ENCODE results near the gene GNB4. TPM values are rescaled to one million over a fixed set of nuclear protein-coding genes. Genes with fewer than 3 reads are reported as not detected.

GNB4 gene
- total RNA-seq, 2 donors from 2014 or later, result 11.9 to 13.8 TPM

- Histone ChIP-seq H3K9me3 (ENCODE audit: control insufficient read depth, low read length) (no peaks in the 10 kb centered on the region), H3K27ac (ENCODE audit: low read depth, low read length) (no peak overlapping the region), H3K4me1 (ENCODE audit: control insufficient read depth, insufficient read depth, low read length) (no peaks in the 10 kb centered on the region), H3K4me3 (ENCODE audit: low read length) (no peak overlapping the region), H3K36me3 (ENCODE audit: control insufficient read depth, insufficient read depth, low read length) (peaks cover 23% of the 10 kb centered on the region), H3K27me3 (ENCODE audit: control insufficient read depth, insufficient read depth, low read length, poor library complexity, severe bottlenecking) (no peaks in the 10 kb centered on the region), H3K9ac (ENCODE audit: extremely low read depth, low read length, poor library complexity, severe bottlenecking) (no peak overlapping the region)
- Mint-ChIP-seq H3K27me3 (ENCODE audit: insufficient read depth) (no peaks in the 10 kb centered on the region), H3K9me3 (no peaks in the 10 kb centered on the region), H3K4me3 (no peak overlapping the region), H3K4me1 (peaks cover 4% of the 10 kb centered on the region), H3K36me3 (ENCODE audit: low read depth) (peaks cover 2% of the 10 kb centered on the region), H3K27ac (no peak overlapping the region)
- no peak for TF ChIP-seq CTCF (conservative IDR thresholded peaks at IDR 0.05)
- 95% methylated on average over 2 of the region's 2 CpGs; no CpG with 5 or more reads in 1 of the 2 experiments for WGBS, 2 experiments (ENCODE audit: insufficient coverage in 1 of 2, insufficient read length in 1 of 2)
- no peak for DNase-seq
These were observed 36.5 kb downstream of the GNB4 start for GRCh38 chr3:179414804-179415203.

- no peak overlapping the region for H3K4me3 ChIP-seq (ENCODE audit: low read length)
- Mint-ChIP-seq H3K36me3 (ENCODE audit: low read depth) (peaks cover 3% of the 10 kb centered on the region), H3K9me3 (no peaks in the 10 kb centered on the region), H3K4me1 (peaks cover 4% of the 10 kb centered on the region), H3K27me3 (ENCODE audit: insufficient read depth) (no peaks in the 10 kb centered on the region), H3K4me3 (no peak overlapping the region), H3K27ac (no peak overlapping the region)
- no peak overlapping the region for H3K9ac ChIP-seq (ENCODE audit: extremely low read depth, low read length, poor library complexity, severe bottlenecking)
- H3K27ac ChIP-seq (ENCODE audit: low read depth, low read length), result no peak overlapping the region
- no peaks in the 10 kb centered on the region for H3K4me1 ChIP-seq (ENCODE audit: control insufficient read depth, insufficient read depth, low read length)
- TF ChIP-seq CTCF (conservative IDR thresholded peaks at IDR 0.05), result no peak
- H3K9me3 ChIP-seq (ENCODE audit: control insufficient read depth, low read length), result no peaks in the 10 kb centered on the region
- H3K27me3 ChIP-seq (ENCODE audit: control insufficient read depth, insufficient read depth, low read length, poor library complexity, severe bottlenecking), result no peaks in the 10 kb centered on the region
- H3K36me3 ChIP-seq (ENCODE audit: control insufficient read depth, insufficient read depth, low read length), result peaks cover 10% of the 10 kb centered on the region
- DNase-seq, result no peak
These were observed 40.3 kb downstream of the GNB4 start for GRCh38 chr3:179410999-179411398.

- H3K4me1 Mint-ChIP-seq, result peaks cover 4% of the 10 kb centered on the region
- DNase-seq, result no peak
These were observed 40.9 kb downstream of the GNB4 start for GRCh38 chr3:179410331-179410730.

More at GRCh38 chr3:179410331-179410730, 40.9 kb downstream of the GNB4 start:
- peaks cover 10% of the 10 kb centered on the region for H3K36me3 ChIP-seq (ENCODE audit: control insufficient read depth, insufficient read depth, low read length)
- no peak overlapping the region for H3K27ac Mint-ChIP-seq
- peaks cover 3% of the 10 kb centered on the region for H3K36me3 Mint-ChIP-seq (ENCODE audit: low read depth)
- no peak overlapping the region for H3K4me3 Mint-ChIP-seq
- H3K9ac ChIP-seq (ENCODE audit: extremely low read depth, low read length, poor library complexity, severe bottlenecking), result no peak overlapping the region
- 90 to 94% methylated on average over 2 of the region's 2 CpGs for WGBS, 2 experiments (ENCODE audit: insufficient coverage in 1 of 2, insufficient read length in 1 of 2)
- H3K4me1 ChIP-seq (ENCODE audit: control insufficient read depth, insufficient read depth, low read length), result no peaks in the 10 kb centered on the region
- no peaks in the 10 kb centered on the region for H3K9me3 Mint-ChIP-seq
- no peaks in the 10 kb centered on the region for H3K27me3 Mint-ChIP-seq (ENCODE audit: insufficient read depth)
- H3K27ac ChIP-seq (ENCODE audit: low read depth, low read length), result no peak overlapping the region
- TF ChIP-seq CTCF (conservative IDR thresholded peaks at IDR 0.05), result peak; percentile 22
- no peaks in the 10 kb centered on the region for H3K27me3 ChIP-seq (ENCODE audit: control insufficient read depth, insufficient read depth, low read length, poor library complexity, severe bottlenecking)
- no peaks in the 10 kb centered on the region for H3K9me3 ChIP-seq (ENCODE audit: control insufficient read depth, low read length)
- H3K4me3 ChIP-seq (ENCODE audit: low read length), result no peak overlapping the region
